ENCODE results near the gene H1-8. TPM values are rescaled to one million over a fixed set of nuclear protein-coding genes. Genes with fewer than 3 reads are reported as not detected.

The H1-8 gene
- total RNA-seq, 3 donors from 2014 or later = not detected

DNA sequence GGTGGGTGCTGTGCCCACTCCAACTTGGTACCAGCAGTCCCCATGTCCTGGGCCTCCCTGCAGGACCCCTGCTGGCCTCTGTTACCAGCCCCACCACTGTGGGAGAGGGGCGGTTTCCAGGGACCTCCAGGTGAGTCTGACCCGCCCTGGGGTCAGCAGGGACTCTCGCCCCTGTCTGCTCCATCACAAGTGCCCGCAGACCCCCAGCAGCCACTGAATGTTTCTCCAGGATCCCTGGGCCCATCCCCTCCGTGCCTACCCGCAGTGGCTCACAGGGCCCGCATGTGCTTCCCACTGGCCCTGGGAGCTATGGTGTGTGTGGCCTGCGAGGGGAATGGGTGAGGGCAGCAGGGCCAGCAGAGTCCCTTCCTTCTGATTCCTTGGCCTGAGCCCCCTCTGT is 24.4 kb upstream of the H1-8 start:
- DNase-seq (no peak), ATAC-seq (no peak)
- Histone ChIP-seq H3K4me3 (no peak overlapping the region), H3K4me1 (ENCODE audit: low read depth) (no peaks in the 10 kb centered on the region), H3K9me3 (no peaks in the 10 kb centered on the region), H3K36me3 (ENCODE audit: low read depth) (no peaks in the 10 kb centered on the region)
- intact Hi-C loops (cut with DNase I, micrococcal nuclease) = no loop called here
- no peak for TF ChIP-seq CTCF (IDR thresholded peaks at IDR 0.05)

GRCh38 chr3:129519449-129519848 is 23.5 kb upstream of the H1-8 start:
- H3K4me1 ChIP-seq (ENCODE audit: low read depth) = no peaks in the 10 kb centered on the region
- no peak overlapping the region for H3K4me3 ChIP-seq
- DNase-seq (no peak), ATAC-seq (no peak)
- H3K36me3 ChIP-seq (ENCODE audit: low read depth) = no peaks in the 10 kb centered on the region
- intact Hi-C loops (cut with DNase I, micrococcal nuclease) = no loop called here
- TF ChIP-seq CTCF (IDR thresholded peaks at IDR 0.05) = no peak
- H3K9me3 ChIP-seq = no peaks in the 10 kb centered on the region

- Histone ChIP-seq H3K4me1 (ENCODE audit: low read depth) (no peaks in the 10 kb centered on the region), H3K9me3 (no peaks in the 10 kb centered on the region), H3K36me3 (ENCODE audit: low read depth) (no peaks in the 10 kb centered on the region), H3K4me3 (no peak overlapping the region)
- DNase-seq (no peak), ATAC-seq (no peak)
- TF ChIP-seq CTCF (IDR thresholded peaks at IDR 0.05) = no peak
- intact Hi-C loops (cut with DNase I, micrococcal nuclease) = no loop called here
Observed at GRCh38 chr3:129519896-129520715, 22.9 kb upstream of the H1-8 start.

DNA sequence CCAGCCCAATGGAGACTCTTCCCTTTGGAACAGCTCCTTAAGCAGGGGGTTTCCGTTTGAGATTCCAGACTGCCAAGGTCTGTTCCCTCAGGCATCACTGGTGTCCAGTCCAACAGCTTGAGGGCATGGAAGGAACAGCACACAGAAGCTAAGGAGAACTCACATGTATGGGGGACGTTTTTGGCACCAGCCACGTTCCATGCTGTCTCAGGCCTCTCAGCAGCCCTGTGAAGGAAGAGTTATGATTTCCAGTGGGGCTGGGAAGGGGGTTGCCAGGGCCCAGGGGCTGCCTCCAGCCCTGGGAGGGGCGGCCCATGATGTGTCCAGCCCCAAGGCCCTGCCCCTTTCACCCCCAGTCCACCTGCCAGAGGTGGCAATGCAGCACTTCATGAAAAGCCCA is 22.0 kb upstream of the H1-8 start:
- intact Hi-C loops (cut with DNase I, micrococcal nuclease) = no loop called here
- H3K36me3 ChIP-seq (ENCODE audit: low read depth) = no peaks in the 10 kb centered on the region
- H3K4me3 ChIP-seq = no peak overlapping the region
- TF ChIP-seq CTCF (IDR thresholded peaks at IDR 0.05) = no peak
- no peaks in the 10 kb centered on the region for H3K4me1 ChIP-seq (ENCODE audit: low read depth)
- H3K9me3 ChIP-seq = no peaks in the 10 kb centered on the region
- DNase-seq (no peak), ATAC-seq (no peak)

GRCh38 chr3:129521611-129522010 is 21.4 kb upstream of the H1-8 start:
- intact Hi-C loops (cut with DNase I, micrococcal nuclease) = no loop called here
- no peaks in the 10 kb centered on the region for H3K36me3 ChIP-seq (ENCODE audit: low read depth)
- no peaks in the 10 kb centered on the region for H3K4me1 ChIP-seq (ENCODE audit: low read depth)
- TF ChIP-seq CTCF (IDR thresholded peaks at IDR 0.05) = no peak
- no peak for ATAC-seq
- H3K9me3 ChIP-seq = no peaks in the 10 kb centered on the region
- H3K4me3 ChIP-seq = no peak overlapping the region
- no peak for DNase-seq
